Kidney capillary endothelial cell (primary cell): ENCODE data around the gene KCNIP2.

Source experiments
- DNase-seq: peaks from one replicate; pipeline ENCODE4 v3.0.0-alpha.2; 2018; ENCODE audit warnings: low spot score

The KCNIP2 gene

DNA sequence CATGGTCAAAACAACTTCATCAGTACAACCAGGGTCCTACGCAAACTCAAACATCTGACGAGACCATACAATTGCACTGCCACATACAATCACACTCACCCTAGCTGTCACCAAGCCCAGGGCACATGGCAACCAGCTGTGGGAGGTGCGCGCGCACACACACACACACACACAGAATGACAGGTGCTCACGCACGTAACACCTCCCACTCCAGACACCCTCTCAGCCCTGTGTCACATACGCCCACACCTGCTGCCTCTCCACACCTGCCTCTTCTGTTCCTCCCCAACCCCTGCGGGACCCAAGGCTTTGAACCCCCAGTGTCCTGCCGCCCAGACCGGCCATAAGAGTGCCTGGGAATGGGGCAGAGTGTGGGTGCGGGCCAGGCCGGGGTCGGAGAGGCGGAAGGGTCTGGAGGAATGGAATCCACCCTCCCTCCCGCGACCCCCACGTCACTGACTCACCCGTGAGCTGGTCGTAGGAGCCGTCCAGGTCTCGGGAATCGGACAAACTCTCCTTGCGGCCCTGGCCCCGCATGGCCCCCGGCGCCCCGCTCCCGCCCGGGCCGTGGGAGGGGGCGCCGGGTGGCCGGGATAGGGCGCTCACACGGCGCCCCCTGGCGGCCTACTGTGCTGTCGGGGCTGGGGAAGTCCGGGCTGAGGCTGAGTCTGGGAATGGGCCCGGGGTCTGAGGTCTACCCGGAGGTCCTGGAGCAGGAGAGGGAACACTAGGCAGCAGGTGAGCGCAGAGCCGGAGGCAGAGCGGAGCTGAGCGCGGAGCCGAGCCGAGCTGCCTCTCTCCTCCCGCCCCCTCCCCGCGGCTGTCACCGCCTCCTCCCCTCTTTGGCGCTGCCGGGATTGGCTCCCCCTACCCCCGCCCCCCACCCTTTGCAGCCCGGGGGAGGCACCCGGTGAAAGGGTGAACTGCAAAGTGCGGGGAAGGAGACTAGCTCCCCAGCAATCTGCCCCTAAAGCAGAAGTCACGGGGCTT, at the start of gene KCNIP2:
KCNIP2 (minus strand) TSS at position 769 of the 990 bp plus-strand sequence; CDS start at position 537, 232 bp downstream.
- no peak for DNase-seq

DNA sequence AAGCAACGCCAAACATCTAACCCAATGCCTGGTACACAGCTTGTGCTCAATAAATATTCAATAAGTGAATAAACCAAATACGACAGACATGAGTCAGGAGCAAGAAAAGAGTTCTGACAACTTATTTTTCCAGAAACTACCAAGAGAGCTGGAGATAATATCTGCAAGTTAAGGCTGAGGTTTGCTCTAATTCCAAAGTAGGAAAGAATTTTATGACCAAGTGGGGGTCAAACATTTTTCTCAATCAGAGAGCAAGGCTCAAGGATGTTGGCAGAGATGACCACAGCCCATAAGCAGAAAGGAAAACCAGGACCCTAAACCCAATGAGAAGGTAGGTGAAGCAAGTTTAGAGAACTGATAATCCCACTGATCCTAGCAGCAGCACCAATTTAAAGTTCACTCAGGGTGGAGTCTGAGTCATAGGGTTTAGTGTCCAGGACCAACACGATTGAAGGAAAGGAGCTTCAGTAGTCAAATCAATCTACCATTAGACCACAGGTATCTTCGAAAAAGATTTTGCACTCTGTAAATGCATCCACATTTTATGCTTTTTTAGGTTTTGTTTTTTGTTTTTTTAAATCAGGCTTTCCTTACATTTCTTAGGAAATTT, 49.3 kb upstream of the KCNIP2 start:
- DNase-seq, result no peak

DNA sequence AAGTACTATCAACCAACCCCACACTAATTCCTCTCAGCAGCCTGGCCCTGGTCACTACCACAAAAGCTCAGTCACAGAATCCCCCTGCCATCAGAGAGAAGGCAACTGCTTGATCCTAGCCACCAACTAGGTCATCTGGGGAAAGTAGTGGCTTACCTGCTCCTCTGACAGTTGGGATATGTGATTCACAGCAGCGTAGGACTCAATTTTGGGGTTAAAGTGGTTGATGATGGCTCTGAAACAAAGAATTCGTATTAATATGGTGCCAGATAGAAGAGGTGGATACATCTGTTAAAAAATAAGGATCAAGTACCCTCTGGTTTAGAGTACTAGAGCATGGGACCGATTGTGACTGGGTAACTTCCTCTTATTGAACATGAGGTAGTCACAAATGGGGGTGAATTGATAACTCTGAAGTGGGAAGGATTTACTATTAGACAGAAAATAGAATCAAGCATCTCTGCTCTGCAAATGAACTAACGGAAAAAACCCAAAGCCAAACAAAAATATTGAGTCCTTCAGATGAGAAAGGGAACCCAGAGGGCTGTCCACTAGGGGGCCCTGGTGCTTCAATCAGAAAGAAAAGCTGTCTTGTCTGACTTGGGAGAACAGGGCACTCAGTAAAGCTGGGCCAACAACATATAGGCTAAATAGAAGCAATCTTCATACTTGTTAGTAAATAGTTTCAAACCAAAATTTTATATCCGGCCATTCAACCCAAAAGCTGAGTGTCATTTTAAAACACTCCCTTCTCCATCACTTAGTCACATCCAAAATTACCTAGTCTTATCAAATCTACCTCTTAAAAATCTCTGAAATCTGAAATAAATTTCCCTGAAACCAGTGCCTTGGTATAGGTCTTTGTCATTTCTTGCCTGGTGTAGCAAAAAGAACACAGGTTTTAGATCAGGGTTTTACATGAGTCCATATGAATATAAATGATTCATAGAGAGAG, 45.9 kb upstream of the KCNIP2 start:
- DNase-seq, result peak; percentile 65

DNA sequence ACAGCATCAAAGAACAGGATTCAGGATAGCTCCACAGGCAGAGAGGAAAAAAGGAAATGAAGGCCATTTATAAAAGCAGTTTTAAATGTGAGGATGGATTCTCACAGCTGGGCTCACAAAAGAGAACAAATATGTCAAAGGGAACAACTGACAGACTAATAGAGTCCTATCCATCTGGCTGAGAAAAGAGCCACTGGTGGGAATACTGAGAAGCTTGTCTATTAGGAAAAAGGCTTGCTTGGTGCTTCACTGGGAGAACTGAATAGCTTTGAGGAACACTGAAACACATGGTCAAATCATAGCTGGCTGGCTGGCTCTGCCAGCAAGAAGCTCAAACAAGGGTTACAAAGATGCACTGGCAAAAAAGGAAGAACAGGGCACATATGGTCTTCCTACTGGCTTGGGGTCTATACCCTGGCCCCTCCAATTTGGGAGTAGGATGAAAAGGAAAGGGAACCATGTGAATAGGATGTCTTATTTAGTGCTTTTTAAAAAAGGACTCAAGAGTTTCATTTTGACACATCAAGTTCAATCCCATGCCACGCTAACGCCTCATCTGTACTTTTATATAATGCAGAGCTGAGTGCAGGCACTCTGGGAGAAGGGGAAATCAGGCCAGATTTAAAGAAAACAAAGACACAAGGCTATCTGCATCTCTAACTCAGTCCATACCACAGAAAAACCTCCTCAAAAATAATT, 44.8 kb upstream of the KCNIP2 start:
- DNase-seq, result no peak

DNA sequence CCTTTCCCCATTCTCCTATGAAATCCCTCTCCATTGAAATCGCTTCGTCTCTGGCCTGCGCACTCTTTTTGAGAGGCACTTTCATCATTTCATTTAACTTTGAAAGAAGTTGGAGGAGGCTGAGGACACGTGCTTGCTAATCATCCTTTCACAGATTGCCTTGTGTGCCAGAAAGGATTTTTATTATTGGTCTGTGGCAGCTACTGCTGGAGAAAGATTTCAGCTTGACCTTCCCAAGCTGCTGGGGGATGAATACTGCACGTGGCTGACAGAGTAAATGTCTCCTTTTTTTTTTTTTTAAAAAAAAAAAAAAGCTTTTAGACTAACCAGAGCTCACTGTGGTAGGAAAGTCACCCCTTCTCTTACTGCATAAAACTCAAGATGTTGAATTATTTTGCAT, 44.2 kb upstream of the KCNIP2 start:
- DNase-seq, result no peak

DNA sequence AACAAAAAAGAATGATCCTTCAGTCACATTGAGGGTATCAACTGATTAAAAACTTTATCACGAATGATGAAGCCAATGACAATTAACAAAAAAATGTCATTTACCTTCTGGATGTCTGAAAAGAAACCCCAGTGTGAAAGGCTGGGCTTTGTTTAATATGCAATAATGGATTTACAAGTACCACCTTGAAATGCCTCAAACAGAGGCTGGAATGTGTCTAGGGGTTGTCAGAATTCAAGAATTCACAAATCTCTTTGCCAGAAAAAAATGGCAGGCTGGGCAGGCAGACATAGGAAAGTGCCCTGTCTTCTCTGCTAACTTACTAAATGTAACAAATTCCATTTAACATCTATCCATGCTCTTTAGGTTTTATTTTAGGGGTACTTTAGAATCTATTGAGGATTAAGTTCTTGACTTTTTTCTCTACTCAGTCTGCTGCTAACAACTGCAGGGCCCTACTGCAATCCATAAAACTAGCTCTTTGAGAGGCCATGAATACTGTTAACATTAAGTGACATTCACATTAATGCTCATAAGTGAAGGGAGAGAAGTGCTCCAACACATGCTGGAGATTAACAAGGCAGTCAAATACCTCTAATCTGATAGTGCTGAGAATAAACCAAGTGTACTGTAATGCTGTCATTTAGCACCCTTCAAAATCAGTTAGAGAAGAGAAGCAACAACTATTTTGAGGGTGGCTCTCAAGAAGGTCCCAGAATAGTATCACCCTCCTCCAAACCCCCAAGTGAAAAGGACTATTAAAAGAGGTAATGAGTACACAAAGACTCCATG, 43.1 kb upstream of the KCNIP2 start:
- DNase-seq, result no peak

DNA sequence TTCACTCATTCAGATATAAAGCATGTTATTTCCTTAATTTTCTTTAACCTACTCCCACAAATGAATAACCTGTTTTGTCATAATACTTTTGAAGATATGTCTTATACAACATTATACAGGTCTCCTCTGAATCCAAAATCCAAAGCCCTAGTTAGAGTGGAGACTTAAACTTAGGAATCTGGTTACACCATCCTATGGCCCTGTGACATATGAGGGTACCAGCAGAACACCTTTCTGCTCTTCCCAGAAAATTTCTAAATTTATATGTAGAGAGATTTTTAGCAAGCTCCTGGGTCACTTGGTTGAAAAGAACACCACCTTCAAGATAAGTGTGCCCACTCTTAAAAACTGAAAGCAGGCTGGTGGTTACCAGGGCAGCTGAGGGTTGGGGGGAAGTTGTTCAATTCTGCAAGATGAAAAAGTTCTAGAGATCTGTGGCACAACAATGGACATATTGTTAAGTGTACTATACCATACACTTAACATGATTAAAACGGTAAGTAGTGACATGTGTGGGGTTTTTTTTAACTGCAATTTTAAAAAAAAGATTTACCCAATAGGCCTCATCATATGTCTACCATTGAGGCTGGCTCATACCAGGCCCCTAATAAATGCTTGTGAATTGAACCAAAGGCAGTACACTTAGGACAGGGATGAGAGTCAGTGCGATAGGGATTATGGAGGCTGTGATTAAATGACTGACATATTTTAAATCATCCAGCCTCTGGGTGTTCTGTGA, 37.6 kb upstream of the KCNIP2 start:
- no peak for DNase-seq

DNA sequence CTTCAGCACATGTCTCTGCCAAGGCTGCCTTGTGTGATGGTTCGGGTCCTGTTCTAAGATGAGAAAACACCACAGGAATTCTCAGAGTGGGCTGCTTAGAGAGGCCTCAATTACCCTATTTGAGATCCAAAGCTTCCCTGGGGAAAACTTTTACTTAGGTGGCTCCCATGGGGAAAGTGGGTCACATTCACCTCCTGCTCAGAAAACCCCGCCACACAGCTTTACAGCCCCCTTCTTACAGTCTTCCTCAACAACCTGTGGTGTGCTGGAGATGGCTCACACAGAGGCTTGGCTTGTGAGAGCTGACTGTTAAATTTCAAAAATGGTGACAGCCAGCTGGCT, 36.6 kb upstream of the KCNIP2 start:
- no peak for DNase-seq

DNA sequence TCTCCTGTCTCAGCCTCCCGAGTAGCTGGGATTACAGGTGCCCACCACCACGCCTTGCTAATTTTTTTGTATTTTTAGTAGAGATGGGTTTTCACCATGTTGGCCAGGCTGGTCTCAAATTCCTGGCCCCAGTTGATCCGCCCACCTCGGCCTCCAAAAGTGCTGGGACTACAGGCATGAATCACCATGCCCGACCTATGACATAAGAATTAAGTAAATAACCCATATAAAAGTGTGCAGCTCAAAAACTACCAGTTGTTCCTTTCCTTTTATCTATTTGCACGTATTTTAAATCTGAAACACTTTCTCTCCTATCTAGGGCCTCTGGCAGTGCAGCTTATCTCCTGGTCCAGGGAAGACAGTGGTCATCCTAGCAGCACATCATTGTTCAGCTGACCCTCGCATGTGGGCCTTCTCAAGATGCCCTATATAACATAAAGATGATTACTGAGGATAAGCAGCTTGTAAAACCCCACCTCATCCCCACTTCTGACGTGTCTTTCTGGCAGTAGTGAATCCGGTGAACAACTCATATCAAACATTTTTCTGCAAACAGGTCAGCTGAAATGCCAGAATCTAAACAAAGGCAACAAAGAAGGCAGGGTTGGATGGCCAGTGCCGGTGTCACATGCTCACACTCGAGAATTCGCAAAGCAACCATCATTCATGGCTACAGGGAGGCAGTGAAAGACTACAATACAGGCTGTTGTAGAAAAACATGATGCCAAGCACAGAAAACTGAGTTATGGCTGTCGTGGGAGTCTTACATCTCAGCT, 36.0 kb upstream of the KCNIP2 start:
- DNase-seq, result no peak

DNA sequence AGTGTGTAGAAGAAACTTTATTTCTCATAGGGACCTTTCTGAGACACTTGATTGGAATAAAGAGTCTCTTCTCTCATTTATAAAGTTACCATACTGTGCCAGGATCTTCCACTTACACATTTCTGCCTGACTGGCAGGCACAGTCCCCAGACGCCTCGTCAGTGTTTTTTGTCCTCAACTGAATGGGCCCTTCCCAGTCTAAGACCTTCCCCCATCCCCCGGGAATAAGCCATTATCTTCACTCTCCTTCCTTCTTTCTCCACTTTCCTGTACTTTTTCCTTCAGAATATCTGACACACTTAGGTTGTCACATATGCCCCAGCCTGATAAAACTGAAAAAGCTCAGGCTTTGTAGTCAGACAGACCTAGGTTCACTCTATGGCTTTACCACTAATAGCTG, 35.3 kb upstream of the KCNIP2 start:
- DNase-seq, result no peak

DNA sequence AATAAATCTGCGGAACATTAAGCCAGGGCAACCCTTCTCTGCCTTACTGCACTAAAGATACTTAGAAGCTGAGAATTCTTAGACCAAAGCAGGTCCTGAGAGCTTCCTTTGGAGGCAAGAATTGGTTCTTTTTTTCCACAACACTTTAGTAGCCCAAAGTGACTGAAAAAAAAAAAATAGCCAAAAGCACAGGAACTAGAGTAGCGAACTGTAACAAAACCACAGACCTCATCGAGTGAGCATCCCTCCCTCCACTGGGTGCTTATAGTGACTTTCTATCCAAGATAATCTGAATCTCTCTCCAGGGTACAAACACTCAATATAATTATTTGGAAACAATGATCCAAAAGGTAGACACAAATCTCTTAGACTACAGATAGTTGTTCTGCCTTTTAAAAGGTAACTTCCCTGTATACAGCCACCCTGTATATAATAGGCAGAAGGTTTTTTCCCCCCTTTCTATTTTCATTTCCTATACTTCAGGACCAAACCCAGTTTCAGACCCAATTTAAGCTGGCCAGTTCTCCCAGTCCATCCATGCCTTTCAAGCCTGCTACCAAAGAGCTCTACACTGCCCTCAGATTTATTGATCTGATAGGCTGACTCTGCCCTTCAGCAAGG, 31.6 kb upstream of the KCNIP2 start:
- no peak for DNase-seq

DNA sequence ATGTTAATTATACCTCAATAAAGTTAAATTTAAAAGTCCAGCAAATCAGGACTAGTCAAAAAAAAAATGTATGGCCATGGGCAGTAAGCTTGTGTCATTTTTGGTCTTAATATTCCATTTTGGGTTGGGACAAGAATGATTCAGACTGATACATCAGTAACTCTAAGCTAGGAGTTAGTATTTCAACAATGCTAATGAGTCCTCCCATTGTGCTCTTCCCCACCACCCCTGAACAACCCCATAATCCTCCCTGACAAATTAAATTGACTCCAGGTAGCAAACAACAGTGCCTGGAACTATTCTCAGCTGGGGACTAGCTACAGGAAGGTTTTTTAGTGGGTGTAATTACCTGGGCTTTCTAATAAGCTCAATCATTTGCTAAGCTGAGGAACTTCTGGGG, 30.7 kb upstream of the KCNIP2 start:
- no peak for DNase-seq

DNA sequence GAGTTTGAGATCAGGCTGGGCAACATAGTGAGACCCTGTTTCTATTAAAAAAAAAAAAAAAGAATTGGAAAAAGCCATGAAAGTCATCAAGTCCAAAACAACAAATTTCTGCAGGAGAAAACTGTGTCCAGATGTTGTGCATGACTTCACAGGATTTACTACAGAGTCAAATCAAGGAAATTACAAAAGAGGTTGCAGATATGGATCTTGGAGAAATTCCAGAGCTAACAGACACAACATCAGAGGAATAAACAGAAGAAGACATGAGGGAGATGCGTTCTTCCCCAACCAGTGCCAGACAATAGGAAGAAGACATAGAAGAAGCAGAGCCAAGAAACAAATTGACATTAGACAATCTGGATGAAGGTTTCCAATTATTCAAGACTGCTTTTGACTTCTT, 24.3 kb upstream of the KCNIP2 start:
- no peak for DNase-seq

DNA sequence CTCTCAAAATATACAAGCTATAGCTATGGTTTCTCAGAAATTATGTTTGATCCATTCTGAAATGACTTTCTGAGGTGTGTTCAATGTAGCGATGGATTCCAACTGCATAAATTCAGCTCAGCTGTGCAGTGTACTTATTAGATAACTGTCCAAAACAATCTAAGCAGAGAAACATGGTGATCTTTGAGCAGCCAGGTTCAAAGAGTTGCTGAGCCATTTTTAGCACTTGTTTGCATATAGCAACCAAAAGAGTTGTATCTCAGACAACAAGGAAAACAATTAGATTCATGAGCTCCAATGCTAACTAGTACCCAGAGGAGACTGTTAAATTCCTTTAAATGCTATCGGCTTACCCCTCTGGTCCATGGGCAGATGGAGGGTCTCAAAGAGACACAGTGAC, 15.9 kb upstream of the KCNIP2 start:
- DNase-seq, result no peak

DNA sequence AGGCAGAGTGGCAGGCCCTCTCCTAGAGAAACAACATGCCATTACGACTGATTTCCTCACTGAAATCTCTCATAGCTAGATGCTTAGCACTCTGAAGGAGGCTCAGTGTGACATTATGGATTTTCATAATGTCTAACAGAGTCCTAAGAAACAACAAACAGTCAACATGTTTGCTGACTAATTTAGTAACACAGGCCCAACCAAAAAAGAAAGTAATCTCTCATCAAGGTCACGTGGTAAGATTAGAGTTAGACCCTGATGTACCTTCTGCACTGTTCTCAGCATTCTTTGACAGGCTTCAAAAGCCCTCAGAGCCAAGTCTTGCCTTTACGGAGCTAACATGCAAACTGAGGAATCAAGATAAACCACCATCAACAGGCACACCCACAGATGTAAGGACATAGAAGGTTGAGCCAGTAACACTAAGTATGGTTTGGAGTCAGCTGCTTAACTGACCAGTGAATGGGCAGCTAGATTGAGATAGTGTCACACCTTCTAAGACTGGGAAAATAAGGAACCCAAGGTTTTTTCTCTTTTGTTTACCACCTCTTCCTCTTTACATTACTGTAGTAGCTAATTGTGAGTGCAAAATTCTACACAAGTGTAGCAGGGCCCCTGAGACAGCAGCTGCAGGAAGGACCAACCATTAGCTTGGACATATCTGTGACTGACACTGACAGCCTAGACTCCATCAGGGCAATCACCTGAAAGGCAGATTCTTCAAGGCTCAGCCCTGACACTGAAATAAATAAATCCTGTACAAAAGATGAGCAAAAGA, 15.3 kb upstream of the KCNIP2 start:
- DNase-seq, result no peak

DNA sequence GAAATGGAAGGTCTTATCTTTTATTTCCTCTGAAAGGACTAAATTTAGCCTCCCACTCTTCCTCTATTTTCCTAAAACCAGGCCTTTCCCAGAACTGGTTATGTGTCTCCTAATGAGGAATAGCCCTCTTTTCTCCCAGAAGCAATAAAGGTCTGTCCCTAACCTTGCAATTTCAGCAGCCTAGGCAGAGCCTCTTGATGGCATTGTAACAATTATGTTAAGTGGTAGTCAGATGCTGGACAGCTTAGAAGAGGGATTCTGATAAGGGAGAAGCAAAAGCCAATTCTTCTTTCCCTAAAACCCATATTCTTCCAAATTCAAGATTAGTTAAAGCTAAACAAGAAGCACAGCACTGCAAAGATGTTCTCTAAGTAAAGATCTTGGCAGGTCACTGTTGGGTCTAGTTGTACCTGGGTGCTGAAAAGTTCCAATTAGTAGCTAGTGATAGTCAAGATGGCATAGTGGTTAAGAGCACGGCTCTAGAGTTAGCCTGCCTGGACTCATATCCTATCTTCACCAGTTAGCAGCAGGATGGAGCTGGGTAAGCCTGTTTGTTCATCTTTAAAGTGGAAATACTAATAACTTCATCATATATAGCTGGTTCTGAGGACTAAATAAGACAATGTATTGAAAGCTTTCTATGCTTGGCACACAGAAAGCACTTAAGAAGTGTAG, 14.3 kb upstream of the KCNIP2 start:
- DNase-seq, result no peak

DNA sequence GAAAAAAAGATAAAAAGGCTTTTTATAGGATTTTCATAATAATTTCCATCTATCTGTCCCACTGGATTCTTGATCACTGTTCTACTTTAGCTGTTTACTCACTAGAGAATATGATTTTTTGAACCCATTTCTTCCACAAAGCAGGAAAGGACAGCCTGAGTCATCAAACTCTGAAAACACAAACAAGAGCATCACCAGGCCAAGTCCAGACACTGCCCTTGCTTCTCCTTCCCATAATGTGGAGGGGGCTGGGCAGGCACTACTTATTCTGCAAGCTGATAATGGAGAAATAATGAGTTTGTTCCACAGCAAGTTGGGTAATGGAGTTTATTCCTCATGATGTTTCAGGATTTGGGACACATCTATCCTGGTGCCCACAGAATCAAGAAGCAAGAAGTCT, 13.0 kb upstream of the KCNIP2 start:
- DNase-seq, result peak; percentile 68
